Kidney glomerular epithelial cell (primary cell): Measurements from ENCODE around the gene GNPDA1.

ENCODE experiments used
- DNase-seq: peaks from one replicate; lab custom pipeline; 2025; lab: John Stamatoyannopoulos, UW

GNPDA1 gene

GRCh38 chr5:141954194-141954593 is 58.6 kb downstream of the GNPDA1 start:
- DNase-seq = no peak

DNA sequence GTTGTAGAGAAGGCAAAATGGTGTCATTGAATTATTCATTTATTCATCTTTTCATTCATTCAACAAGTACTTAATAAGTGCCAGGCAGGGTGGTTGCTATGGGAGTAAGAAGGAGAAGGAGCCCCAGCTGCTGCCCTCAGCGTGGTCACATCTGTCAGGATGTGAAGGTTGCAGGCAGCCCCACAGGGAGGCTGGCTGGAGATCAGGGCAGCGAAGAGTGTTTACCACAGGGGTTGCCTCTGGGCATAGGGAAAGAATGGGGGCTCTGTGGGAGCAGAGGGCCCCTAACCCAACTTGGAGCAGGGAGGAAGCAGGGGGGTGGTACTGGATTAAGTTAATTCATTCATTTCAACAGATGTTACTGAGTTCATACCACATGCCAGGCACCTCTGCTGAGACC is 60.8 kb downstream of the GNPDA1 start:
- no peak for DNase-seq

GRCh38 chr5:141951332-141951781 is 61.5 kb downstream of the GNPDA1 start:
- DNase-seq = no peak
